ENCODE data around the gene PPM1M.

DNA sequence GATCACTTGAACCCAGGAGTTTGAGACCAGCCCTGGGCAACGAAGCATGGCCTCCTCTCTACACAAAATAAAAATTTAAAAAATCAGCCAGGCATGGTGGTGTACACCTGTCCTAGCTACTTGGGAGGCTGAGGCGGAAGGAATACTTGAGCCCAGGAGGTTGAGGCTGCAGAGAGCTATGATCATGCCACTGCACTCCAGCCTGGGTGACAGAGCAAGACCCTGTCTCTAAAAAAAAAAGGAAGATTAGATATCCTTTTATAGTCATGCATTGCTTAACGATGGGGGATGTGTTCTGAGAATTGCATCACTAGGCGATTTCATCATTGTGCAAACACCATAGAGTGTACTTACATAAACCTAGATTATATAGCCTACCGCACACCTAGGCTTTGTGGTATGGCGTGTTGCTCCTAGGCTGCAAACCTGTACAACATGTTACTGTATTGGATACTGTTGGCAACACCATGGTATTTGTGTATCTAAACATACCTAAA, 35.0 kb upstream of the PPM1M start:
- TF ChIP-seq CTCF (tag by site-specific recombination; IDR thresholded peaks at IDR 0.05) = no peak
- TF ChIP-seq YY1 (tag by site-specific recombination; IDR thresholded peaks at IDR 0.05) = no peak
- TF ChIP-seq SP3 (tag by site-specific recombination; IDR thresholded peaks at IDR 0.05) = no peak
- no peak for TF ChIP-seq GLI2 (tag by site-specific recombination; IDR thresholded peaks at IDR 0.05; ENCODE audit: borderline replicate concordance, low read depth)
- TF ChIP-seq, protein P1, sequence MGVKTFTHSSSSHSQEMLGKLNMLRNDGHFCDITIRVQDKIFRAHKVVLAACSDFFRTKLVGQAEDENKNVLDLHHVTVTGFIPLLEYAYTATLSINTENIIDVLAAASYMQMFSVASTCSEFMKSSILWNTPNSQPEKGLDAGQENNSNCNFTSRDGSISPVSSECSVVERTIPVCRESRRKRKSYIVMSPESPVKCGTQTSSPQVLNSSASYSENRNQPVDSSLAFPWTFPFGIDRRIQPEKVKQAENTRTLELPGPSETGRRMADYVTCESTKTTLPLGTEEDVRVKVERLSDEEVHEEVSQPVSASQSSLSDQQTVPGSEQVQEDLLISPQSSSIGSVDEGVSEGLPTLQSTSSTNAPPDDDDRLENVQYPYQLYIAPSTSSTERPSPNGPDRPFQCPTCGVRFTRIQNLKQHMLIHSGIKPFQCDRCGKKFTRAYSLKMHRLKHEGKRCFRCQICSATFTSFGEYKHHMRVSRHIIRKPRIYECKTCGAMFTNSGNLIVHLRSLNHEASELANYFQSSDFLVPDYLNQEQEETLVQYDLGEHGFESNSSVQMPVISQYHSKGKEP (tag by site-specific recombination; IDR thresholded peaks at IDR 0.05) = no peak
- TF ChIP-seq ZNF148 (tag by site-specific recombination; IDR thresholded peaks at IDR 0.05; ENCODE audit: borderline replicate concordance) = no peak
- no peak for TF ChIP-seq ZNF704 (tag by site-specific recombination; IDR thresholded peaks at IDR 0.05)
- TF ChIP-seq ZNF112 (tag by site-specific recombination; IDR thresholded peaks at IDR 0.05) = no peak
- no peak for TF ChIP-seq ZNF138 (tag by site-specific recombination; IDR thresholded peaks at IDR 0.05; ENCODE audit: borderline replicate concordance)
- TF ChIP-seq BCL11B (tag by site-specific recombination; IDR thresholded peaks at IDR 0.05; ENCODE audit: low read depth) = no peak
- TF ChIP-seq ZBTB11 (tag by site-specific recombination; conservative IDR thresholded peaks at IDR 0.05; ENCODE audit: low read depth) = no peak

All from HEK293 (cell line).